Stimulated activated CD4-positive, alpha-beta T cell treated with anti-CD3 and anti-CD28 coated beads, Interleukin-4, amount 100 ng/mL, for 4 hours (primary cell): ENCODE results near the gene BBS1.
"Not testable (repeated sequence)": the region's sequence is repeated elsewhere in the genome, so short reads cannot be mapped to it uniquely, and the experiment has no call there.

Experiments used
- DNase-seq, 2 experiments: peaks; one replicate each; pipeline ENCODE4 v3.0.0-alpha.2; 2020

BBS1 gene

DNA sequence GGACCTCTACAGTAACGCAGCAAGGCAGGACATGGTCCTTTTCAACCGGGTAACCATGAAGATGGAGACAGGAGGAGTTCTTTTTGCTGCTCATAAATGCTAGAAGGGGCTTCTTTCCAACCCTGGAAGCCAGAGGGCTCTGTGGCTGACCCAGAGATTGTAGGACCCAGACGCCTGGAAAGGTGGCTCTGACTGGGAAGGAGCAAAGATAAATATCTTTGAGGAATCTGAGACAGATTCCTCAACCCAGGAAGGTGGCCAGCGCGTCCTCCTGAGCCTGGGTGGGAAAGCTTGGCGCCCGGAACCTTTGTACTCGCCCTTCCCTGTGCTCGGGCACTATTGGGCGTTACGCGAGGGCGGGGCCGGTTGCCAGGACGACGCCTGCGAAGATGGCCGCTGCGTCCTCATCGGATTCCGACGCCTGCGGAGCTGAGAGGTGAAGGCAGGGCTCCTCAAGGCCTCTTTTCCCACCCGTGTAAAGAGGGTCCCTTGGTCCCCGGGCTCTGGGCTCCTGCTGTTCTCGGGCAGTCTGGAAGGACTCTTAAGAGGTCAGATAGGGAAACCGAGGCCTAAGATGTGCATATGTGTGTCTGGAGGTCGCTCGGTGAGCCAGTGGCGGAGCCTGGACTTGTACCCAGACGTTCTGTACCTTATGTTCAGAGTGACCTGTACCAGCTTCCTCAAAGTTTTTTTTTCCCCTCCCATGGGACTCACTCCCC, at the start of gene BBS1:
Gene BBS1, plus strand, starts transcription at position 365 of the 719 bp plus-strand sequence. Its CDS starts 25 bp downstream, at position 390.
- peak; percentile 74 to 81 for DNase-seq

DNA sequence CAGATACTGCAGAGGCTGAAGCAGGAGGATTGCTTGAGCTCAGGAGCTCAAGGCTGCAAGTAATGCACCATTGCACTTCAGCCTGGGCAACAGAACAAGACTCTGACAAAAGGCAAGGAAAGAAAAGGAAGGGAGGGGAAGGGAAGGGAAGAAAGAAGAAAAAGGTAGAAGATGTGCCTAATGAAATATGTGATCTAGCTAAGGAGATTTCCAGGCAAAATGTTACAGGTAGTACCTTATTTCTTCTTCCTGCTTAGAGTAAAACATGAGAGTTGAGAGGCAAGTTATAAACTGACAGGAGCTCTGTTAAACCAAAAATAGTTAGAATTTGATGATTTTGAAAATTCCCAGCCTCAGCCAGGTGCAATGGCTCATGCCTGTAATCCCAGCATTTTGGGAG, 48.4 kb upstream of the BBS1 start:
- DNase-seq: no peak

DNA sequence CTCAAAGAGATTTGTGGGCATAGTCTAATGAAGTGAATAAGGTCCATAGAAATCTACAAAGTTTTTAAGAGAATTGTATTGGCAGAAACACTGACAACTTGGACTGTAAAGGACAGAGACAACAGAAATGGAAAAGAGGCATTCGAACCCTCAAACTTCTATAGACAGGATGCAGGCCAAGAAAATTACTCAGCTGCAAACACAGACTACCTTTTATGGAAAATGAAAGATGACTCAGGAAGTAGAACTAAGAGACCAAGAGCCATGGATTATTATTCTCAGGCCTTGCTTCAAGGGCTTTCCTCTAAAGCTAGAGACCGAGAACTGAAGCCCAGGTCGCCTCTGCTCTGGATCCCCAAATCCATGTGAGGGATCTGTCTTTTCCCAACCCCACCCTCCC, 47.5 kb upstream of the BBS1 start:
- DNase-seq: no peak

DNA sequence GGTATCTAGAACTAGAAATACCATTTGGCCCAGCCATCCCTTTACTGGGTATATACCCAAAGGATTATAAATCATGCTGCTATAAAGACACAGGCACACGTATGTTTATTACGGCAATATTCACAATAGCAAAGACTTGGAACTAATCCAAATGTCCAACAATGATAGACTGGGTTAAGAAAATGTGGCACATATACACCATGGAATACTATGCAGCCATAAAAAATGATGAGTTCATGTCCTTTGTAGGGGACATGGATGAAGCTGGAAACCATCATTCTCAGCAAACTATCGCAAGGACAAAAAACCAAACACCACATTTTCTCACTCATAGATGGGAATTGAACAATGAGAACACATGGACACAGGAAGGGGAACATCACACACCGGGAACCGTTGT, 46.3 kb upstream of the BBS1 start:
- not testable (repeated sequence) for DNase-seq

DNA sequence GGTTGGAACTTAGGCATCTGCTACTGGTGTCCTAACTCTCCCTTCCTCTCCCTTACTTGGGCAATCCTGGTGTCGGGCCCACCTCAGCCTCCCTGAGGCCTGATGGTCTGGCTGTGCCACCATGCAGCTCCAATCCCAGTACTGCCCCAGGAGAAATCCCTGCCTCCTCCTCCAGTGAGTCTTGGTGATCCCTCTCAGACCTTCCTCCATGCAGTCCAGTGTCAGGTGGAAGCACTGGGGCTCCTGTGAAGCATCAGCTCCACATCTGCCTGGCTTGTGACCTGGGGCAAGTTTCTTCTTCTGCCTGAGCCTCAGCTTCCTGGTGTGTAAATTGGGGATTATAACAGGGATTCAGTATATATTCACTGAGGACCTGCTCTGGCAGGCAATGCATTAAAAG, 45.5 kb upstream of the BBS1 start:
- DNase-seq: no peak

DNA sequence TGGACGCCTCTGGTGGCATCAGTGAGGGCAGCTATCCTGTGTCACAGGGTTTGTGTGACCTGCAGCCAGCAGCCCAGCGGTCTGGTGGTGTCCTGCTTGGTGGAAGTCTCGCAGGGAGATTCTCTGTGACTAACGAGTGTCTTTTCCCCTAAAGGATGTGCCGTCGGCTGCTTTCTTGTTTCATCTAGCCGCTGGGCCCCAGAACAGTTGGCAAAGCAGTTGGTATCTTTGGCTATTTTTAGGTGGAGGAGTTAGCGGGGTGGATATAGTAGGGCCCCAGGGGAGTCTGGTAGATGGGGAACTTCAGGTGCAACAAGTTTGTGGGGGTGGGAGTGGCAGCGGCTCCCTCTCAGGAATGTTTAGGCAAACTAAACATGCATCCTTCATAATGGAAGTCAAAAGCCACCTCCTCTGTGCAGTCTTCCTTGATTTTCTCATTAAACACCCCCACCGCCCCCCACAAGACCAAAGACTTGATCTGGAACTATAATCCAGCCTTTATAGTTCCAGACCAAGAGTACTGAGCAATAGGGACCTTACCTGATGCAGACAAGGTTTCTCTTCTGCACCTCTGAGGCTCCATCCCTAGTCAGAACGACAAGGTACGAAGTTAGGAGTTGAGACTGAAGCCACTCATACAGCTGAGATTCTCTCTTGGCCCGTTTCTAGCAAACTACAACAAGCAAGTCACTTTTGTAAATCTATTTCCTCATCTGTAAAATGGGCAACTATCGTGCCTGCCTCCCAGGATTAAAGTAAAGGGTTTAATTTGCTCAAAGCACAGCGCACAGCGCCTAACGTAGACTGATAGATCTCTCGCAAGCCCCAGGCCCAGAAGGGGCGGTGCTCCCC, 44.8 kb upstream of the BBS1 start:
- no peak for DNase-seq

DNA sequence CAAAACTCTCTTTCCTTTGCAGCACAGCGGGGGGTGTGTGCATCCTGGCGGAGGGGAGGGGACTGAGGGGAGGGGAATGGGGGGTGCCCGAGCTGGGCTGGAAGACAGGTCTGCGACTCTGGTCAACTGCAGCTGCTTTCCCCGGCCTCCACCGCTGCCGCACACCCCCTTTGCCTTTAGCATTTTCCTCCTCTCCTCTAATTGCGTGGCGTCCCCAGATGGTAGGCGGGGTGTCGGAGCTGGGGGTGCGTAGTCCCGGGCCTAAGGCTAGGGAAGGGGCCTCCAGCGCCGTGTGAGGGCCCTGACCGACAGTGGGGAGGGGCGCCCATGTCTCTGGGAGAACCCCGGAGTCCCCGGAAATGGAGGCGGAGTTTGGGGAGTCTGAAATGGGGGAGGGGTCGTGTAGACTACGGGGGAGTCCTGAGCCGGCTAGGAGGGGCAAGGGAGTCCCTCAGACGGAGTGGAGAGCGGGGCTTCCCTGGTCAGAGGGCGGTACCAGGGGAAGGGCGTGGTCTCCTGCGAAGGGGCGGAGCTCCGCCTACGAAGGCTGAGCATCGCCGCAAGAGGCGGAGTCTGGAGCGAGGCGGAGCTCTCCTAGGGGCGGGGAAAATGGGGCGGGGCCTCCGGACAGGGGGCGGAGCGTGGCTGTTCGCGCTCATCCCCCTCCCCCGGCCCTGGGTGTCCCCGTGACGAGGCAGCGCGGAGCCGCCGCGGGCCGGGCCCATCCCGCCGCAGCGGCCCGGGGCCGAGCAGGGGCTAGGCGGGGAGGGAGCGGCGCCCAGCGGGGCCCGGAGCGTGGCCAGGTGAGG, 44.0 kb upstream of the BBS1 start, which contains the start of gene PELI3:
Gene PELI3, plus strand, starts transcription at position 681 of the 809 bp plus-strand sequence. CDS start 1,224 bp downstream, outside the sequence.
- peak; percentile 90 to 97 for DNase-seq

DNA sequence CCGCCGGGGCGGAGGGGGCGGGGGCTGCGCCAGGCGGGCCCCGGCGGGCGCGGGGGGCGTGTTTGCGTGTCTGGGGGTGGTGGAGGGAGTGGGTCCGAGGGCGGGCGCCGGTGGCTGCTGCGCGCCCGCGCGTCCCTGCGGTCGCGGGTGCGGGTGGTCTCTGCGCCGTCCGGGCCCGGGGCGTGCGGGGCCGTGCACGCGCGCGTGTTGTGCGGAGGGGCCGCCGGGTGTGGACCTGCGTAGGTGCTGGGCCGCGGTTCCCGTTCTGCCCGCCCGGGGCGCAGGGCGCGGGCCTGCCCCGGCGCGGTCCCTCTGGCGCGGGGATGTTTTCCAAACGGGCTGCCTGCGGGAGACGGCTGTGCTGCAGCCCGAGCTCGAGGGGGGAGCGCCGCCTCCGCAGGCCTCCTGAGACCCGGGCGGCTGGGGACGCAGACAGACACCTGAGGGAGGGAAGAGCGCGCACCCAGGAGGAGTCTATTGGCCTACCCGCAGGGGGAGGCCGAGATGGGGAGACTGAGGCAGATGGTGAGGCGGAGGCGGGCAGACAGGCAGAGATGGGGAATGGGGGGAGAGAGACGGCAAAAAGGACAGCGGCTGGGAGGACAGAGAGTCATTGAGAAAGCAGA, 43.3 kb upstream of the BBS1 start:
- no peak for DNase-seq

DNA sequence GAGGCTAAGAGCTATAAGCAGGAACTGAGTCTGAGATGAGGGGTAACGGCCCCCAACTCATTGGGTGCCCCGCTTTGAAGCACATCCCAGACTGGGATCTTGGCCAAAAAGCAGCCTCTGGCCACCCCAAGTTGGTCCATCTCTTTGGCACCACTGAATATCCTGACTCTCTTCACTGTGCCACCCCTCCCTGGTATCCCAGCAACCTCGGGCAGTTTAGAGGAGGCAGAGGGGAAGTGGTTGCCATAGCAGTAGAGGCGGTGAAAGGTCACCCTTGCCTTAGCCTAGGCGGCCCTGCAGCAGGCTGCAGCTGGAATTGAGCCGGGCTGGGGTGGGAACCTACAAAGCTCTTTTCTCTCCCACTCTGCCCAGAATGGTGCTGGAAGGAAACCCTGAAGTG, 42.7 kb upstream of the BBS1 start:
- no peak for DNase-seq

DNA sequence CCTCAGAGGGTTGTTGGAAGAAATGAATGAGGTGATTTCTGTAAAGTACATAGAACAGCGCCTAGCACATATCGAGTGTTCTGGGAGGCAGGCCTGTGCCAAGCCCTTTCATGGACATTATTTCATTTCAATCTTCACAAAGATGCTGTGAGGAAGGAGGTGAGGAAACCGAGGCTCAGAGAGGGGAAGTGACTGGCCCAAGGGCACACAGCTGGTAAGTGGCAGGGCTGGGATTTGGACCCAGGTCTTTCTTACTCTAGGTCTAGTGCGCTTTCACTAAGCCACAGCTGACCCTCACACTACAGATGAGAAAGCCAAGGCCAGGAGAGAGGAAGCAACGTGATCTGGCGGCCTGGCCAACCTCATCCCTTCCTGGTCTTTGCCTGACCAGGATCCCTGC, 41.7 kb upstream of the BBS1 start:
- DNase-seq: no peak

DNA sequence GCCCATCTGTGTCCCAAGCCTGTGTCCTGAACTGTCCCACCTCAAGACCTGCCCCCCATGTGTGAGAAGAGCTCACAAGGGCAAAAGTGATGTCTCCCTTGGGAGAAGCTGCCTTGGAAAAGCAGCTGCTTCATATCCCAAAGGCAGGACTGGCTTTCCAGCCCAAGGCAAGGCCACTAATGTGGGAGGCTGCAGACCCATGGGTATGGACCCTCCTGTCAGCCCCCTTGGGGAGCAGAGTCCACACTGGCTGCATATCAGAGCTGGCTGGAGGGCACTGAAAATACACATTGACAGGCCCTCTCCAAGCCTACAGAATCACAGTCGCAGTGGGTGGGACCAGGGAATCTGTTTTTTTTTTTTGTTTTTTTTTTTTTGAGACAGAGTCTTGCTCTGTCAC, 41.0 kb upstream of the BBS1 start:
- no peak for DNase-seq

DNA sequence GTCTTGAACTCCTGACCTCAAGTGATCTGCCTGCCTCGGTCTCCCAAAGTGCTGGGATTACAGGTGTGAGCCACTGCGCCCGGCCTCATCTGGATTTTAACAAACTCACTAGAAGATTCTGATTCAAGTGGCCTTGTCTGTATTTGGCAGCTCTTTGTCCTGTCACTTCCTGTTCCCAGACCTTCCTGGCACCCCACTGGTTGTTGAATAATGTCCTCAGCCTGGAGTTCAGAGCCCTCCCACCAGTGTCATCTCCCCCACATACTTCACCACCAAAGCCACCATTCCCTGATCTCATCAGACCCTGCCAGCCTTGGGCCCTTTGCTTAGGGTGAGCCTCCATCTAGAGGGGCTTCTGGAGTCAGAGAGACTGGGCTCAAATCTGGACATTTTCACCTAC, 40.4 kb upstream of the BBS1 start:
- DNase-seq: no peak

DNA sequence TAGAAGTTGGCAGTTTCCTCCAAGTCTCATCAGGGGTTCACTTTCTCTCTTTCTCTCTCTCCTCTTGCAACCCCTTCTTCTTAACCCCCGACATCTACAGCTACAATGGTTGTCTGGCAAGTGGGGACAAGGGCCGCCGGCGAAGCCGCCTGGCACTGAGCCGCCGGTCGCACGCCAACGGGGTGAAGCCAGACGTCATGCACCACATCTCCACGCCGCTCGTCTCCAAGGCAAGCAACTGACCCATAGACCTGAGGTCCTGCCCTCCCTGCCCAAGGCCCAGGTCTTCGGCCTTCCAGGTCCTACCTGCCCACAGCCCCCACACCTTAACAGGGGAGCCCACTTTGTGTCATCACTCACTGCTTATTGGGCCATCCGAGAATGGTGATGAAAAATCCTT, 39.3 kb upstream of the BBS1 start:
- no peak for DNase-seq

DNA sequence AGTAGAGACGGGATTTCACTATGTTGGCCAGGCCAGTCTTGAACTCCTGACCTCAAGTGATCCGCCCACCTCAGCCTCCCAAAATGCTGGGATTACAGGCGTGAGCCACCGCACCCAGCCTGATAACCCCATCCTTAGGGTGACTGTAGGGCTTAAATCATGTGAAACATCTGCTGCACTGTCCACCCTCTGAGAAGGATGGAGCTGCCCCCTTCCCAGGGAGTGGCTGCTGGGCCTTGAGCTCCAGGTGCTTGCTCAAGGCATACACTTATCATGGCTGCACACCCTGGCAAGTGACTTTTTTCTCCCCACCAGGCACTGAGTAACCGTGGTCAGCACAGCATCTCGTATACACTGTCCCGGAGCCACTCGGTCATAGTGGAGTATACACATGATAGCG, 38.4 kb upstream of the BBS1 start:
- DNase-seq: no peak

DNA sequence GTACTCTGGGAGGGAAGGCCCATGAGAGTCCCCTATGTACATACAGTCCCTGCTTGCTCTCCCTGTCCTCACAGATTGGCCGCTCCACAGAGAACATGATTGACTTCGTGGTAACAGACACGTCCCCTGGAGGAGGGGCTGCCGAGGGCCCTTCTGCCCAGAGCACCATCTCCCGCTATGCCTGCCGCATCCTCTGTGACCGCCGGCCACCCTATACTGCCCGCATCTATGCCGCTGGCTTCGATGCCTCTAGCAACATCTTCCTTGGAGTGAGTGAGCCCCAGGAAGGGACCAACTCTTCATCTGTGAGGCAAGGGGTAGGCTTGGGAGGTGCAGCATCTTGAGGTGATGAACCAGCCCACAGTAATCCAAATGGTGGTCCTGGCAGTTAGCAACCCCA, 37.3 kb upstream of the BBS1 start:
- DNase-seq: no peak

DNA sequence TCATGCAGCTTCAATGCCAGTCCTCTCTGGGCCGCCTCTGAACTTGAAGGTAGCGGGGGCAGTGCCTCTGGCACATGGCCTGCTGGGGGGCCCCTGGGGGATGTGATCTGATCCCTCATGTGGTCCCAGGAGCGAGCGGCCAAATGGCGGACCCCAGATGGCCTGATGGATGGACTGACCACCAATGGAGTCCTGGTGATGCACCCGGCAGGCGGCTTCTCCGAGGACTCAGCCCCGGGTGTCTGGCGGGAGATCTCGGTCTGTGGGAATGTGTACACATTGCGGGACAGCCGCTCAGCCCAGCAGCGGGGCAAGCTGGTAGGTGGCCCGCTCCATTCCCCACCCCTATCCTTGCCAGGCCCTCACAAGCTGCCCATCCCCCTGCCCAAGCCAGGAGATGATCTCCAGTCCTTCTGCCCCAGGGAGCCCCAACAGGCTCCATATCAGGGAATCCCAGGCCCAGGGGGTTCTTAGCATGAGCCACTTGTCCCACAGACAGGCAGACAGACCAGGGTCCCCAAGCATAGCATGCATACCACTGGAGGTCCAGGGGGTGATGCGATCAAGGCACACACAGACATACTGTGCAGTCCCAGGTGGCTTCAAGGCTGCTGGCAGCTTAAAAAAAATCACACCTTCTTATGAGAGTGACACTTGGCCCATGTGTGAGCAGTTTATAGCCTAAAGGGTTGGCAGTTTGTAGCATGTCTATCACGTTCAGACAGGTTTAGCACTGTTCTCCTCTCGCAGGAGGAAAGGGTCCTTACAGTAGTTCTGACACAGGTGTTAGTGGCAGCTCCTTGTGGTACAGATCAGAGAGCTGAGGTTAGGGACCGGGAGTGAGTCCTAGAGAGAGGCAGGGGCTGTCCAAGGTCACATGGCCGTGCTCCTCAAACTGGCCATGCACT, 36.6 kb upstream of the BBS1 start:
- DNase-seq: no peak

DNA sequence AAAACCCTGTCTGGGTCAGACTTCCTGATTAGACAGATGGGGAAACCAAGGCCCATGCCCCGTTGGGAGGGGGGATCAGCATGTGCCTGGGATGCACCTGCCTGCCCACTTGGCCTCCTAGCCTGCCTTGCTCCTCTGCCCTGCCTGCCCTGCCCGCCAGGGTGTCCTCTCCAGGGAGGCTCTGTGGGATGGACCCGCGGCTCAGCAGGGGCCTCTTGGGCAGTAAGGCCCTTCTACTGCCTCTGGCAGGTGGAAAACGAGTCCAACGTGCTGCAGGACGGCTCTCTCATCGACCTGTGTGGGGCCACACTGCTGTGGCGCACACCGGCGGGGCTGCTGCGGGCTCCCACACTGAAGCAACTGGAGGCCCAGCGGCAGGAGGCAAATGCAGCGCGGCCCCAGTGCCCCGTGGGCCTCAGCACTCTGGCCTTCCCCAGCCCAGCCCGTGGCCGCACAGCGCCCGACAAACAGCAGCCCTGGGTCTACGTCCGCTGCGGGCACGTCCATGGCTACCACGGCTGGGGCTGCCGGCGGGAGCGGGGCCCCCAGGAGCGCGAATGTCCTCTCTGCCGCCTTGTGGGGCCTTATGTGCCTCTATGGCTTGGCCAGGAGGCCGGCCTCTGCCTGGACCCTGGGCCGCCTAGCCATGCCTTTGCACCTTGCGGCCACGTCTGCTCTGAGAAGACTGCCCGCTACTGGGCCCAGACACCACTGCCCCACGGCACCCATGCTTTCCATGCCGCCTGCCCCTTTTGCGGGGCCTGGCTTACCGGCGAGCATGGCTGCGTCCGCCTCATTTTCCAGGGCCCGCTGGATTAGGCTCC, 34.9 kb upstream of the BBS1 start:
- DNase-seq: no peak

DNA sequence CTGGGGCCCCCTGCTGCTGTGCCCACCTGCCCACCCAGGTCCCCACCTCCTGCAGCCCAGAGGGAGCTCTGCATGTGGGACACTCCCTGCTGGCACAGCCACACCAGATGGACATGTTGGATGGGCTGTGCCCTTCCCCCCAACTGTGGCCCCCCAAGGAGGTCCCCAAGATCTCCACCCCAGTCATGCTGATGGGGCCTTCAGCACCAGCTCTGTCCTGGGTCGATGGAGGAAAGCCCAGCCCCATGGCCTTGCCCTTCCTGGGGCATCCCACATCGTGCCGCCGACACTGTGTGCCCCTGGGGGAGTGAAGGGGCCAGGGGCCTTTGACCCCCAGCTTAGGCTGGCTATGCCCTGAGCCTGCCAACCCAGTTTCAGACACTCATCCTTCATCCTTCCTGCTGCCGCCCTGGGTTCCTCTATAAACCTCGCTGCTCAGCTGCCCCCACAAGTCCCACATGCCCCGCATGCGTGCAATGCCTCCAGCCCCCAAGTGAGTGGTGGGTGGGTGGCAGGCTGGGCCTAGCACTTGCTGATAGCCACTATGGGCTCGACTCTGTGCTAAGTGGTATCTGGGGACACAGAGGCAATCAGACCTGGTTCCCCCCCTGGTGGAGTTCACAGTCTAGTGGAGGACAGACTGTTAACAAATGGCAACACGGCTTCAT, 34.1 kb upstream of the BBS1 start:
- no peak for DNase-seq

DNA sequence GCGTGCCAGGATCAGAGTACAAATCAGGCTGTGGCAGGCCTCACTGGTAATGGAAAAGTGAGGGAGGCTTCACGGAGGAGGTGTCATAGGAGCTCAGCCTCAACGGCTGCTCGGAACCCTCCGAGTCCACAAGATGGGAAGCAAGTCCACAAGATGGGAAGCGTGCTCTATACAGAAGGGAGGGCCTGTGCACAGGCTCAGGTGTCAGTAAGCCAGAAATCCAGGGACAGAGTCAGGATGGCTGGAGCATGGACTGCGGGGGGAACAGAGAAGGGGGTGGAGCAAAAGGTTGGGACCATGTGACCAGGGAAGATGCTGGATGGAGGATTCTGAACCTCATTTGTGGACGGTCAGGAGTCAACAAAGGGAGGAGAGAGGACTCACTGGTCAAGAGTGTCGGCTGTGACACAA, 33.6 kb upstream of the BBS1 start:
- no peak for DNase-seq
